ENCODE measurements around the gene THSD7A.

DNA sequence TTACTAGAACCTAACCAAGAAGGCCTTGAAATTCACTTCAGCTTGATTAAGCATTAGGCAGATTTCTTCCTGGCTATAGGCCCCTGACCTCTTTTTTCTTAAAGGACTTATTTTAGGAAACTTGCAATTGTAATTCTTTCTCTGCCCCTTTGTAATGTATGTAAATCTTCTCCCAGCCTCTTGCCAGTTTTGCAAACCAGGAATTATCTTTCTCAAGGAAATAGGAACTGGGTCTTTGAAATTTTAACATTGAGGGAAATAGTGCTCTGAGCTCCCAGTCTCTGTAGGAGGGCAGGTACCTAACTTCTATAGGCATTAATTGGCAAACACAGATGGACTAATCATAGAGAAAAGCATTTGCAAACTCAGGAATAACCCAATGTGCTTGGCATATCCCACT, 342.7 kb downstream of the THSD7A start:
- no peak for TF ChIP-seq JUND (IDR thresholded peaks at IDR 0.05)
- TF ChIP-seq, protein P1, sequence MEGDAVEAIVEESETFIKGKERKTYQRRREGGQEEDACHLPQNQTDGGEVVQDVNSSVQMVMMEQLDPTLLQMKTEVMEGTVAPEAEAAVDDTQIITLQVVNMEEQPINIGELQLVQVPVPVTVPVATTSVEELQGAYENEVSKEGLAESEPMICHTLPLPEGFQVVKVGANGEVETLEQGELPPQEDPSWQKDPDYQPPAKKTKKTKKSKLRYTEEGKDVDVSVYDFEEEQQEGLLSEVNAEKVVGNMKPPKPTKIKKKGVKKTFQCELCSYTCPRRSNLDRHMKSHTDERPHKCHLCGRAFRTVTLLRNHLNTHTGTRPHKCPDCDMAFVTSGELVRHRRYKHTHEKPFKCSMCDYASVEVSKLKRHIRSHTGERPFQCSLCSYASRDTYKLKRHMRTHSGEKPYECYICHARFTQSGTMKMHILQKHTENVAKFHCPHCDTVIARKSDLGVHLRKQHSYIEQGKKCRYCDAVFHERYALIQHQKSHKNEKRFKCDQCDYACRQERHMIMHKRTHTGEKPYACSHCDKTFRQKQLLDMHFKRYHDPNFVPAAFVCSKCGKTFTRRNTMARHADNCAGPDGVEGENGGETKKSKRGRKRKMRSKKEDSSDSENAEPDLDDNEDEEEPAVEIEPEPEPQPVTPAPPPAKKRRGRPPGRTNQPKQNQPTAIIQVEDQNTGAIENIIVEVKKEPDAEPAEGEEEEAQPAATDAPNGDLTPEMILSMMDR (IDR thresholded peaks at IDR 0.05; ENCODE audit: low read depth, low read length, missing input control), result no peak

Measured in liver (tissue), 3 donors.